ENCODE data around the gene THOC6. TPM values are rescaled to one million over a fixed set of nuclear protein-coding genes. Genes with fewer than 3 reads are reported as not detected.
A peak's percentile ranks its signal among the peaks of the same experiment; 100 is the strongest.

THOC6 gene
- total RNA-seq, 1 experiment from 2014 or later = 56.7 TPM

- DNase-seq (ENCODE audit: low read depth, low spot score) = no peak
- ATAC-seq = no peak
- intact Hi-C loops (cut with micrococcal nuclease; ENCODE audit: unreplicated experiment) = no loop called here
- Histone ChIP-seq H3K4me1 (ENCODE audit: control insufficient read depth, insufficient read depth, low read length) (peaks cover 18% of the 10 kb centered on the region), H3K27me3 (ENCODE audit: control insufficient read depth, insufficient read depth, low read length) (no peaks in the 10 kb centered on the region), H3K27ac (ENCODE audit: low read length) (no peak within 1 kb of the TSS), H3K4me3 (ENCODE audit: low read depth in 2 of 2, low read length in 2 of 2) (no peak within 1 kb of the TSS), H3K36me3 (ENCODE audit: control insufficient read depth, insufficient read depth, low read length) (peaks cover 9% of the 10 kb centered on the region), H3K9me3 (ENCODE audit: control insufficient read depth, insufficient read depth, low read depth, low read length) (no peaks in the 10 kb centered on the region)
- CTCF ChIA-PET = interaction anchor here (1.0 kb wide), 1 partner anchor 10 kb away, joined by 3 read pairs; no protein-coding TSS in a partner anchor
- no peak for TF ChIP-seq SIN3A (IDR thresholded peaks at IDR 0.05; ENCODE audit: borderline replicate concordance, insufficient read depth, low read depth, low read length)
- no peak for TF ChIP-seq TCF7L2 (IDR thresholded peaks at IDR 0.05; ENCODE audit: low read depth, low read length)
- TF ChIP-seq, protein P1, sequence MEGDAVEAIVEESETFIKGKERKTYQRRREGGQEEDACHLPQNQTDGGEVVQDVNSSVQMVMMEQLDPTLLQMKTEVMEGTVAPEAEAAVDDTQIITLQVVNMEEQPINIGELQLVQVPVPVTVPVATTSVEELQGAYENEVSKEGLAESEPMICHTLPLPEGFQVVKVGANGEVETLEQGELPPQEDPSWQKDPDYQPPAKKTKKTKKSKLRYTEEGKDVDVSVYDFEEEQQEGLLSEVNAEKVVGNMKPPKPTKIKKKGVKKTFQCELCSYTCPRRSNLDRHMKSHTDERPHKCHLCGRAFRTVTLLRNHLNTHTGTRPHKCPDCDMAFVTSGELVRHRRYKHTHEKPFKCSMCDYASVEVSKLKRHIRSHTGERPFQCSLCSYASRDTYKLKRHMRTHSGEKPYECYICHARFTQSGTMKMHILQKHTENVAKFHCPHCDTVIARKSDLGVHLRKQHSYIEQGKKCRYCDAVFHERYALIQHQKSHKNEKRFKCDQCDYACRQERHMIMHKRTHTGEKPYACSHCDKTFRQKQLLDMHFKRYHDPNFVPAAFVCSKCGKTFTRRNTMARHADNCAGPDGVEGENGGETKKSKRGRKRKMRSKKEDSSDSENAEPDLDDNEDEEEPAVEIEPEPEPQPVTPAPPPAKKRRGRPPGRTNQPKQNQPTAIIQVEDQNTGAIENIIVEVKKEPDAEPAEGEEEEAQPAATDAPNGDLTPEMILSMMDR (IDR thresholded peaks at IDR 0.05) = peak; percentile 16; the same call in 1 of the 2 replicates
- in situ Hi-C loops (cut with HindIII; ENCODE audit: low pct_unique_long_range_greater_than_20kb, low sequenced_read_pairs) = no loop called here
- no TSS peak for BruUV-seq (replicated peaks)
- POLR2A ChIA-PET = no interaction called here
These were observed 5.9 kb upstream of the THOC6 start, which contains the start of gene CLDN6 for GRCh38 chr16:3017794-3018506. Gene CLDN6, minus strand, starts transcription at chr16:3018183. Its CDS starts 2,162 bp downstream, at chr16:3016021.

DNA sequence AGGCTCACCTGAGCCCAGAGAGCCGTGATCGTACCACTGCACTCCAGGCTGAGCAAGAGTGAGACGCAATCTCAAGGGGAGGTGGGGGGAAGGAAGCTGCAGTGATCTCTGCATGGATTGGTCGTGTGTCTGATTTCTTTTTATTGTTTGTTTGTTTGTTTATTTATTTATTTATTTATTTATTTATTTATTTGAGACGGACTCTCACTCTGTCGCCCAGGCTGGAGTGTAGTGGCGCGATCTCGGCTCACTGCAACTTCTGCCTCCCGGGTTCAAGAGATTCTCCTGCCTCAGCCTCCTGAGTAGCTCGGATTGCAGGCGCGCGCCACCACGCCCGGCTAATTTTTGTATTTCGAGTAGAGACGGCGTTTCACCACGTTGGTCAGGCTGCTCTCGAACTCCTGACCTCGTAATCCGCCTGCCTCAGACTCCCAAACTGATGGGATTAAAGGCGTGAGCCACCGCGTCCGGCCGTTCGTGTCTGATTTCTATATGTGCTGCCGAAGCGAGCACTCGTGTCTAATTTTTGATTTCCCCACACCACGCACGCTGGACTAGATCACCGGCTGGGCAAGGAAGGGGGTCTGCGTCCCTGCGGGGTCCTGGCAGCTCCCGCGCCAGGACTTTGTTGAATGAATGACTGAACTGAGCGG is 4.1 kb upstream of the THOC6 start:
- intact Hi-C loops (cut with micrococcal nuclease; ENCODE audit: unreplicated experiment) (no loop called here), in situ Hi-C loops (cut with HindIII; ENCODE audit: low pct_unique_long_range_greater_than_20kb, low sequenced_read_pairs) (no loop called here)
- ChIA-PET CTCF (interaction anchor here (0.6 to 1.2 kb wide), 3 partner anchors 9 to 16 kb away, joined by 3 to 5 read pairs (median 3); no protein-coding TSS in a partner anchor), POLR2A (interaction anchor here (0.6 kb wide), 1 partner anchor 1133 kb away, joined by 10 read pairs; no protein-coding TSS in a partner anchor)
- DNase-seq (ENCODE audit: low read depth, low spot score) = no peak
- ATAC-seq = no peak
- Histone ChIP-seq H3K4me3 (ENCODE audit: low read depth in 2 of 2, low read length in 2 of 2) (peak overlapping the region; percentile 94 to 95), H3K4me1 (ENCODE audit: control insufficient read depth, insufficient read depth, low read length) (peaks cover 16% of the 10 kb centered on the region), H3K9me3 (ENCODE audit: control insufficient read depth, insufficient read depth, low read depth, low read length) (no peaks in the 10 kb centered on the region), H3K36me3 (ENCODE audit: control insufficient read depth, insufficient read depth, low read length) (peaks cover 9% of the 10 kb centered on the region), H3K27me3 (ENCODE audit: control insufficient read depth, insufficient read depth, low read length) (no peaks in the 10 kb centered on the region), H3K27ac (ENCODE audit: low read length) (peak overlapping the region; percentile 85)
- TF ChIP-seq POLR2AphosphoS5 (IDR thresholded peaks at IDR 0.05; ENCODE audit: low read depth, low read length) (no peak), SIN3A (IDR thresholded peaks at IDR 0.05; ENCODE audit: borderline replicate concordance, insufficient read depth, low read depth, low read length) (no peak), TCF7L2 (IDR thresholded peaks at IDR 0.05; ENCODE audit: low read depth, low read length) (no peak), REST (IDR thresholded peaks at IDR 0.05; ENCODE audit: insufficient read depth in 1 of 2, low read depth in 2 of 2, low read length in 1 of 2) (no peak)
- TF ChIP-seq, protein P1 (IDR thresholded peaks at IDR 0.05) = no peak
- no TSS peak for BruUV-seq (replicated peaks)
